Measurements from ENCODE around the gene STAC.

Gene STAC

DNA sequence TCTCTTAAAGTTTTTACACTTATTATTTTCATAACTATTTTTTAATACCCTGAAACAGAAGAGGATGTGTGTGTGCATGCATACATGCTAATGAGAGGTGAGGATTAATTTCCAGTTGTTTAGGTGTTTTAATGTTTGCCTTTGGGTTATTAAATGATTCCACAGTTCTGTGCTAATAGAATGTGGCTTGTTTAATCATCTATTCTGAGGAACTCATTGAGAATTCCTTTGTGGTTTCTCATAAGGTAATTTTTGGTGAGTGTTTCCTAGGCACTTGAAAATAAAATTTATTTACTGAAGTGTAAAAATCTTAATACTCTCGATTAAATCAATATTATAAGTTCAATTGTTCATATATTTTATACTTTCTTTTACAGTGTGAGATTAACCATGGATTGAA, 38.0 kb downstream of the STAC start:
- no peak for DNase-seq (ENCODE audit: low spot score)
- ChIA-PET CTCF (no interaction called here), POLR2A (ENCODE audit: low non-redundant PET) (no interaction called here)
- TF ChIP-seq, protein P1, sequence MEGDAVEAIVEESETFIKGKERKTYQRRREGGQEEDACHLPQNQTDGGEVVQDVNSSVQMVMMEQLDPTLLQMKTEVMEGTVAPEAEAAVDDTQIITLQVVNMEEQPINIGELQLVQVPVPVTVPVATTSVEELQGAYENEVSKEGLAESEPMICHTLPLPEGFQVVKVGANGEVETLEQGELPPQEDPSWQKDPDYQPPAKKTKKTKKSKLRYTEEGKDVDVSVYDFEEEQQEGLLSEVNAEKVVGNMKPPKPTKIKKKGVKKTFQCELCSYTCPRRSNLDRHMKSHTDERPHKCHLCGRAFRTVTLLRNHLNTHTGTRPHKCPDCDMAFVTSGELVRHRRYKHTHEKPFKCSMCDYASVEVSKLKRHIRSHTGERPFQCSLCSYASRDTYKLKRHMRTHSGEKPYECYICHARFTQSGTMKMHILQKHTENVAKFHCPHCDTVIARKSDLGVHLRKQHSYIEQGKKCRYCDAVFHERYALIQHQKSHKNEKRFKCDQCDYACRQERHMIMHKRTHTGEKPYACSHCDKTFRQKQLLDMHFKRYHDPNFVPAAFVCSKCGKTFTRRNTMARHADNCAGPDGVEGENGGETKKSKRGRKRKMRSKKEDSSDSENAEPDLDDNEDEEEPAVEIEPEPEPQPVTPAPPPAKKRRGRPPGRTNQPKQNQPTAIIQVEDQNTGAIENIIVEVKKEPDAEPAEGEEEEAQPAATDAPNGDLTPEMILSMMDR (conservative IDR thresholded peaks at IDR 0.05; ENCODE audit: low read depth), result no peak
- H3K27ac ChIP-seq, result no peak overlapping the region

DNA sequence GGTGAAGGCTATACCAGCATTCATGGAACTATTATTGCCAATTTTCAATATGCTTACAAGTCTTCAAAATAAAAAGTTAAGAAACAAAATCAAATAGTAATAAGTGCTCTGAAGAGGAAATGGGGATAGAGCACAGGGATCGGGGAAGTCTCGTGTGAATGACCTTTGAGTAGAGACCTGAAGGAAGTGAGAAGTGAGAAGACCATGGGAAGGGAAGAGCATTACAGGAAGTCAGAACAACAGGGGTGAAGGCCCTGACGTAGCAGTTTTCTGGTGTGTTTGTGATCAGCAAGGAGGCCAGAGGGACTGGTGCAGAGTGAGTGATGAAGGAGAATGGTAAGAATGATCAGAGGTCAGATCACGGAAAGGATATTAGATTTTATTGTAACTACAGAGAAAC, 48.1 kb downstream of the STAC start:
- ChIA-PET POLR2A (ENCODE audit: low non-redundant PET) (no interaction called here), CTCF (no interaction called here)
- DNase-seq (ENCODE audit: low spot score), result no peak
- H3K27ac ChIP-seq, result no peak overlapping the region
- TF ChIP-seq, protein P1 (conservative IDR thresholded peaks at IDR 0.05; ENCODE audit: low read depth), result no peak

DNA sequence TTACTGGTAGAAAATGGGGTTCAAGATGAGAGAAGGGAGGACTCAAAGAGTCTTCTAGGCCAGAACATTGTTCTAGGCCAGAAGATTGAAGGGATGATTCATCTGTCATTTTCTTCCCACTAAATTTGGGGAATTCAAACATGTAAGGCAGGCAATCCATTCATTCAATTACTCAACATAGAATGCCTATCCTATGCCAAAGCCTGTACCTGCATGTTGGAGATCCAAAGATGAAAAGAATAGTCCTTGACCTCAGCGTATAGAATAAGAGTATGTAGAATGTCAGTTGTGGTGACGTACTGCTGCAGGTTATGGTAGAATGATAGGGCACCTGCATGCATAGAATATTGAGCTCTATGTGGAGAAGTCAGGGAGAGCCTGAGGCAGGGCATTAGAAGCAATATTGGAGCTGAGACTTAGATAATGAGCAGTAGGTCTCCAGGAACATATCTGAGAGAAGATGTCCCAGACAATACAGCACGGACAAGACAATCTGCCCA, 49.7 kb downstream of the STAC start:
- no peak overlapping the region for H3K27ac ChIP-seq
- CTCF ChIA-PET, result no interaction called here
- TF ChIP-seq, protein P1 (conservative IDR thresholded peaks at IDR 0.05; ENCODE audit: low read depth), result no peak
- DNase-seq (ENCODE audit: low spot score), result no peak
- POLR2A ChIA-PET (ENCODE audit: low non-redundant PET), result no interaction called here

DNA sequence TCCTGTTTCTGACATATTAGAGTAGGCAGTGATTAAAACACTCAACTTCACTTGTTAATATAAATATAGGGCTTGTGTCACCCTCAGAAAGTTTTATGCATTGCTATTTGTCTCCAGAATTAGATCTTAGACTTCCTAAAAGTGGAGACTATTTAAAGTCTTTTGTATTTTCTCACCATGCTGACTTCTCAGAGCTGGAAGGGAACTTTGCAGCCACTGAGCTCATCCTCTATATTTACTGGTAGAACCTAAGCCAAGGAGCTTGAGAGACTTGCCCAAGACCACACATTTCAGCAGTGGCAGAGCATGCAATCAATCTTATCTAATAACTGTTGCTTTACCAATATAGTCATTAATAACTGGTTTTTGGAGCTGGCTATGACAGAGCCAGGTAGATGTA, 53.2 kb downstream of the STAC start:
- POLR2A ChIA-PET (ENCODE audit: low non-redundant PET), result no interaction called here
- CTCF ChIA-PET, result no interaction called here
- no peak overlapping the region for H3K27ac ChIP-seq
- DNase-seq (ENCODE audit: low spot score), result no peak
- TF ChIP-seq, protein P1 (conservative IDR thresholded peaks at IDR 0.05; ENCODE audit: low read depth), result no peak

DNA sequence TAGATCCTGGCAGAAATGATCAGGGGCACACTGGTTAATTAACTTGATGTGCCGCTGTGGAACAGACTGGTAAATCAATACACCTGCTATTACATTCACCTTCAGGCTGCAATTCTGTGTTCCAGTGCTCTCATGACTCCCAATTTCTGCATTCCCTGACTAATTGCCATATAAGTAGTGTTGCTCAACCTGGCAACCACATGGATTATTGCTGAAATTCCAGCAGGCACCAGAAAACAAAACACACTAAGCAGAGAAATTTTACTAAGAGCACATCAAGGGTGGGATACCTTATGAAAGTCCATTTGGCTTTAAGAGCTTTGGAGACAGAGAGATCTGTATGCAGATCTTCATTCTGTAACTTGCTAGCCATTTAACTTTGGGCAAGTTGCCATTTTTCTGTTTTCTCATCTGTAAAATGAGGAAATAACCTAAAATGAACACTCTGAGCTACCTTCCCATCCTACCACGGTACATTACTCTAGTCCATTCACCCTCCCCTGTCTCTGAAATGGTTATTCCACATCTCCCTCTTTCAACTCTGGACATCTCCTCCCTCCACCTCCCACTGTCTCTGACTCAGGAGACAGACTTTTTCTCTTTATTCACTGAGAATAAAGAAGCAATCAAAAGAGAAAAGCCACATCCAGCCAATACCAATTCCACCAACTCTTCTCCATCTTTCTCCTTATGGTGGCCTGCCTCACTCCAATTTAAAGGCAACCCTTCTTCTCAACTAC, 54.6 kb downstream of the STAC start:
- H3K27ac ChIP-seq, result no peak overlapping the region
- CTCF ChIA-PET, result interaction anchor here (0.6 kb wide), 1 partner anchor 28 kb away, joined by 3 read pairs; no protein-coding TSS in a partner anchor
- POLR2A ChIA-PET (ENCODE audit: low non-redundant PET), result no interaction called here
- TF ChIP-seq, protein P1 (conservative IDR thresholded peaks at IDR 0.05; ENCODE audit: low read depth), result no peak
- DNase-seq (ENCODE audit: low spot score), result no peak

DNA sequence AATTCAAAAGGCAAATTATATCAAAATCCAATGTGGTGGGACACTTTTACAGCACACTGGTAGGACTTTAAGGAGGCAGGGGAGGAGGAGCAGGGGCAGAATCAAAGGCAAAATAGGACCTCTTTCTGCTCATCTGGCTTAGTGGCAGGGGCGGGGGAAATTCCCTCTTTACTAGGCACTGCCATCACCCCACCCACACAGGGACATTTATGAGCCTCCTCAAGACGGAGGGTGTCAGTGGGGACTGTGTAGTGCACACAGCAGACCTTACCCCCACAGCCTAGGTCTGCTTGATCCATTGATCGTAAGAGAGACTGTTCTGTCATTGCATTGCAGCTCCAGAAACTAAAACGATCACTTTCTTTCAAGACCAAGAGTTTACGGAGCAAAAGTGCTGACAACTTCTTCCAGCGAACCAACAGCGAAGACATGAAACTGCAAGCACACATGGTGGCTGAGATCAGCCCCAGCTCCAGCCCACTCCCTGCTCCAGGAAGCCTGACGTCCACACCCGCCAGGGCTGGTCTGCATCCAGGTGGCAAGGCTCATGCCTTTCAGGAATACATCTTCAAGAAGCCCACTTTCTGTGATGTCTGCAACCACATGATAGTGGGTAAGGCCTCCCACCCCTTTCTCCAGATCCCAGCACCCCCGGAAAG, 62.9 kb downstream of the STAC start:
- CTCF ChIA-PET, result no interaction called here
- TF ChIP-seq, protein P1 (conservative IDR thresholded peaks at IDR 0.05; ENCODE audit: low read depth), result no peak
- POLR2A ChIA-PET (ENCODE audit: low non-redundant PET), result no interaction called here
- no peak for DNase-seq (ENCODE audit: low spot score)
- H3K27ac ChIP-seq, result no peak overlapping the region
